Loucy (cell line): ENCODE measurements around the gene RXRA.

Experiments used
- H2AFZ ChIP-seq: fragments of 200-600 bp; sonication (generic); 2 replicates; pipeline ENCODE4 v1.6.0; 2016; ENCODE audit warnings: antibody characterized with exemption, mild to moderate bottlenecking, low read length, moderate library complexity
- H3F3A ChIP-seq: fragments of 200-600 bp; 2 replicates; pipeline ENCODE4 v1.6.0; 2016; ENCODE audit warnings: antibody characterized with exemption, low read depth, mild to moderate bottlenecking
- H3K27me3 ChIP-seq: fragments of 200-600 bp; sonication (generic); 2 replicates; pipeline ENCODE4 v1.6.1; 2014; ENCODE audit warnings: low read length, mild to moderate bottlenecking; ENCODE audit not compliant: insufficient read depth, poor library complexity, severe bottlenecking
- H3K36me3 ChIP-seq: fragments of 200-600 bp; sonication (generic); 2 replicates; pipeline ENCODE4 v1.6.1; 2016; ENCODE audit warnings: low read length; ENCODE audit not compliant: insufficient read depth
- H3K4me1 ChIP-seq: fragments of 200-600 bp; sonication (generic); 2 replicates; pipeline ENCODE4 v1.5.1; 2014; ENCODE audit warnings: low read length, mild to moderate bottlenecking; ENCODE audit not compliant: insufficient read depth, poor library complexity, severe bottlenecking
- H3K4me2 ChIP-seq: fragments of 200-600 bp; sonication (generic); 2 replicates; pipeline ENCODE4 v1.6.0; 2014; ENCODE audit warnings: antibody characterized with exemption, low read length, low read depth, mild to moderate bottlenecking; ENCODE audit not compliant: poor library complexity, severe bottlenecking
- H3K4me3 ChIP-seq: fragments of 200-600 bp; sonication (generic); 2 replicates; pipeline ENCODE4 v1.5.1; 2014; ENCODE audit warnings: low read length, mild to moderate bottlenecking, mixed read lengths; ENCODE audit not compliant: poor library complexity, severe bottlenecking
- H3K79me2 ChIP-seq: fragments of 200-600 bp; sonication (generic); 2 replicates; pipeline ENCODE4 v1.6.1; 2014; ENCODE audit warnings: low read length; ENCODE audit not compliant: insufficient read depth
- H3K9ac ChIP-seq: fragments of 200-600 bp; sonication (generic); 2 replicates; pipeline ENCODE4 v1.6.0; 2014; ENCODE audit warnings: mild to moderate bottlenecking, low read depth, low read length, moderate library complexity; ENCODE audit not compliant: poor library complexity, severe bottlenecking
- H3K9me2 ChIP-seq: fragments of 200-600 bp; sonication (generic); replicated peaks from 2 replicates; pipeline ENCODE4 v1.6.1; 2016; ENCODE audit warnings: low read depth, low read length, mixed read lengths
- H3K9me3 ChIP-seq: fragments of 200-600 bp; sonication (generic); 2 replicates; pipeline ENCODE4 v1.6.1; 2014; ENCODE audit warnings: mild to moderate bottlenecking, antibody characterized with exemption, low read length, low read depth; ENCODE audit not compliant: insufficient read depth
- H4K20me1 ChIP-seq: fragments of 200-600 bp; sonication (generic); 2 replicates; pipeline ENCODE4 v1.6.0; 2014; ENCODE audit warnings: antibody characterized with exemption, low read length, mild to moderate bottlenecking; ENCODE audit not compliant: insufficient read depth, poor library complexity, severe bottlenecking
- EZH2phosphoT487 ChIP-seq: fragments of 200-600 bp; IDR thresholded peaks from 2 replicates; pipeline ENCODE4 v1.6.1; 2018; ENCODE audit warnings: antibody characterized with exemption, mild to moderate bottlenecking, moderate library complexity, borderline replicate concordance
- TF ChIP-seq, protein P1 (sequence below): fragments of 200-600 bp; sonication (generic); conservative IDR thresholded peaks from 2 replicates; pipeline ENCODE4 v1.5.1; 2014; ENCODE audit warnings: mild to moderate bottlenecking, antibody characterized with exemption, low read length

RXRA gene

GRCh38 chr9:134361426-134361825 is 35.2 kb downstream of the RXRA start:
- Histone ChIP-seq H3K4me2 (no peak overlapping the region), H3F3A (no peaks in the 10 kb centered on the region), H3K4me1 (peaks cover 18% of the 10 kb centered on the region), H2AFZ (no peak overlapping the region), H3K36me3 (no peaks in the 10 kb centered on the region), H3K79me2 (peaks cover 48% of the 10 kb centered on the region), H3K27me3 (no peaks in the 10 kb centered on the region), H3K9me2 (no peaks in the 10 kb centered on the region), H4K20me1 (peaks cover 14% of the 10 kb centered on the region), H3K9me3 (no peaks in the 10 kb centered on the region), H3K4me3 (no peak overlapping the region), H3K9ac (no peak overlapping the region)
- TF ChIP-seq EZH2phosphoT487: no peak
- TF ChIP-seq, protein P1, sequence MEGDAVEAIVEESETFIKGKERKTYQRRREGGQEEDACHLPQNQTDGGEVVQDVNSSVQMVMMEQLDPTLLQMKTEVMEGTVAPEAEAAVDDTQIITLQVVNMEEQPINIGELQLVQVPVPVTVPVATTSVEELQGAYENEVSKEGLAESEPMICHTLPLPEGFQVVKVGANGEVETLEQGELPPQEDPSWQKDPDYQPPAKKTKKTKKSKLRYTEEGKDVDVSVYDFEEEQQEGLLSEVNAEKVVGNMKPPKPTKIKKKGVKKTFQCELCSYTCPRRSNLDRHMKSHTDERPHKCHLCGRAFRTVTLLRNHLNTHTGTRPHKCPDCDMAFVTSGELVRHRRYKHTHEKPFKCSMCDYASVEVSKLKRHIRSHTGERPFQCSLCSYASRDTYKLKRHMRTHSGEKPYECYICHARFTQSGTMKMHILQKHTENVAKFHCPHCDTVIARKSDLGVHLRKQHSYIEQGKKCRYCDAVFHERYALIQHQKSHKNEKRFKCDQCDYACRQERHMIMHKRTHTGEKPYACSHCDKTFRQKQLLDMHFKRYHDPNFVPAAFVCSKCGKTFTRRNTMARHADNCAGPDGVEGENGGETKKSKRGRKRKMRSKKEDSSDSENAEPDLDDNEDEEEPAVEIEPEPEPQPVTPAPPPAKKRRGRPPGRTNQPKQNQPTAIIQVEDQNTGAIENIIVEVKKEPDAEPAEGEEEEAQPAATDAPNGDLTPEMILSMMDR: no peak

DNA sequence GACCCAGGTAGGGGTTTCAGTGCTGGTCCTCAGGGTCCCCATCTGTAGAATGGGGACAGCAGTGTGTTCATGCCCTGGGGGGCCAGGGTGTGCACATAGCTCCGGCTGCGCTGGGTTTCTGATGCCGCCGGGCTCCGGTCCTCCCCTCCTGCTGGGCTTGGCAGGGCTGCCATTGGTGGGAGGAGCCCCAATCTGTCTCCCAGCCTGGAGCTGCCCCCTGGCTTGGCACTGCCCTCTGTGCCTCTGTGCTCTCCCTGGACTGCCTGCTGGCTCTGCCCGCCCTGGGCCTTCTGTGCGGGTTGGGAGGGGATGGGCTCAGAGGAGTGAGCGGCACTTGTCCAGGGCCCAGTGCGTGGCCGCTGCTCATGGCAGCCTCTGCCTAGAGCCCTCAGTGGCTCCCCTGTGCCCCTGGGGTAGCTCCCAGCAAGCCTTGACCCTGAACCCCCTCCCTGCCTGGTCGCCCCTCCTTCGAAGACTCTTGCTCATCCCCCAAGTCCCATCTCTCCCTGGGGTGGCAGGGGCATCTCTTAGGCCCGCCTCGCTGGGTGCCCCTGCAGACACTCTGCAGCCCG is 35.7 kb downstream of the RXRA start:
- no peaks in the 10 kb centered on the region for H3F3A ChIP-seq
- H3K4me3 ChIP-seq: no peak overlapping the region
- H3K4me2 ChIP-seq: no peak overlapping the region
- TF ChIP-seq, protein P1: no peak
- no peak for TF ChIP-seq EZH2phosphoT487
- H3K36me3 ChIP-seq: no peaks in the 10 kb centered on the region
- H4K20me1 ChIP-seq: peaks cover 14% of the 10 kb centered on the region
- no peak overlapping the region for H3K9ac ChIP-seq
- H3K4me1 ChIP-seq: peaks cover 21% of the 10 kb centered on the region
- no peaks in the 10 kb centered on the region for H3K27me3 ChIP-seq
- H3K79me2 ChIP-seq: peaks cover 50% of the 10 kb centered on the region
- H3K9me3 ChIP-seq: no peaks in the 10 kb centered on the region
- H2AFZ ChIP-seq: no peak overlapping the region
- no peaks in the 10 kb centered on the region for H3K9me2 ChIP-seq

GRCh38 chr9:134363450-134363849 is 37.2 kb downstream of the RXRA start:
- TF ChIP-seq, protein P1: no peak
- peaks cover 21% of the 10 kb centered on the region for H3K4me1 ChIP-seq
- no peaks in the 10 kb centered on the region for H3K9me3 ChIP-seq
- peaks cover 56% of the 10 kb centered on the region for H3K79me2 ChIP-seq
- H3K27me3 ChIP-seq: no peaks in the 10 kb centered on the region
- H4K20me1 ChIP-seq: peaks cover 10% of the 10 kb centered on the region
- no peaks in the 10 kb centered on the region for H3F3A ChIP-seq
- no peak overlapping the region for H3K4me3 ChIP-seq
- no peak overlapping the region for H2AFZ ChIP-seq
- H3K9me2 ChIP-seq: no peaks in the 10 kb centered on the region
- no peak overlapping the region for H3K9ac ChIP-seq
- no peak overlapping the region for H3K4me2 ChIP-seq
- no peaks in the 10 kb centered on the region for H3K36me3 ChIP-seq
